ENCODE data around the gene LRIG2.
"Not testable (repeated sequence)": the region's sequence is repeated elsewhere in the genome, so short reads cannot be mapped to it uniquely, and the experiment has no call there.

The LRIG2 gene, protein sequence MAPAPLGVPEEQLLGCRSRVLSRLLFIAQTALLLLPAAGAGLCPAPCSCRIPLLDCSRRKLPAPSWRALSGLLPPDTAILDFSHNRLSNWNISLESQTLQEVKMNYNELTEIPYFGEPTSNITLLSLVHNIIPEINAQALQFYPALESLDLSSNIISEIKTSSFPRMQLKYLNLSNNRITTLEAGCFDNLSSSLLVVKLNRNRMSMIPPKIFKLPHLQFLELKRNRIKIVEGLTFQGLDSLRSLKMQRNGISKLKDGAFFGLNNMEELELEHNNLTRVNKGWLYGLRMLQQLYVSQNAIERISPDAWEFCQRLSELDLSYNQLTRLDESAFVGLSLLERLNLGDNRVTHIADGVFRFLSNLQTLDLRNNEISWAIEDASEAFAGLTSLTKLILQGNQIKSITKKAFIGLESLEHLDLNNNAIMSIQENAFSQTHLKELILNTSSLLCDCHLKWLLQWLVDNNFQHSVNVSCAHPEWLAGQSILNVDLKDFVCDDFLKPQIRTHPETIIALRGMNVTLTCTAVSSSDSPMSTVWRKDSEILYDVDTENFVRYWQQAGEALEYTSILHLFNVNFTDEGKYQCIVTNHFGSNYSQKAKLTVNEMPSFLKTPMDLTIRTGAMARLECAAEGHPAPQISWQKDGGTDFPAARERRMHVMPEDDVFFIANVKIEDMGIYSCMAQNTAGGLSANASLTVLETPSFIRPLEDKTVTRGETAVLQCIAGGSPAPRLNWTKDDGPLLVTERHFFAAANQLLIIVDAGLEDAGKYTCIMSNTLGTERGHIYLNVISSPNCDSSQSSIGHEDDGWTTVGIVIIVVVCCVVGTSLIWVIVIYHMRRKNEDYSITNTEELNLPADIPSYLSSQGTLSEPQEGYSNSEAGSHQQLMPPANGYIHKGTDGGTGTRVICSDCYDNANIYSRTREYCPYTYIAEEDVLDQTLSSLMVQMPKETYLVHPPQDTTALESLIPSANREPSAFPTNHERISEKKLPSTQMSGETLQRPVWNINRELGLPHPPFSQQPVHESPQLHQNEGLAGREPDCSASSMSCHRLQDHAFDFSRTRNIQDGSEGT
- total RNA-seq, result 11.7 to 42.6 (median 24.3) reads per million in 18 experiments

DNA sequence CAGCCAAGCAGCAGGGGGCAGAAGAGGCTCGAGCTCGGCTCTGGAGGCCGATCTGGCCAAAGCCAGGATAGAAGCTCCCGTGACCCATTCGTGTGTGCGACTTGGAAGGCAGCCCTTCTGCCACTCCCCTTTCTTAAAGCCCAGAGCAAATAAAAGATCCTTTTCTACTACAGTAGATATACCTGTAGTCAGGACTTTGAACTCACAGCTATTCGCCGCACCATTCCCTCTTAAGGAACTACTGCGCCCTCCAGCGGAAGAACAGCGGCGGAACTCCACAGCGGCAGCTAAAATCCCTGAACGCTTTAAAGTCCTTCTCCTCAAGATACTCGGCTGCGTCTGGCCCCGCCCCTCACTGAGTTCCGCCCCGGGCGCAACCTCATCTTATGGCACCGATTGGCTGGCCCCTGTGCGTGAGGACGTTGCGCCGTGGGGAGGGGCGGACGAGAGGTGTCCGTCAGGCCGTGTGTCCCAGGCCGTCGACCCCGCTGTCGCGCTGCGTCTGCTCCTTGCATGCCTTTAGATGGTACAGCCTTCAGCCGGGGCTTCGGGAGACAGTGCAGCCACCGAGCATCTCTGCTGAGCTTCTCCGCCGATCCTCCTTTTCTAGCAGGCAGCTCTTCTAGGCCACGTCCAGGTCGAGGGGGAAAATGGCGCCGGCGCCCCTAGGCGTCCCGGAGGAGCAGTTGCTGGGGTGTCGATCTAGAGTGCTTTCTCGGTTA lies at the start of gene LRIG2:
LRIG2 (plus strand) TSS at position 442 of the 722 bp plus-strand sequence; CDS start at position 651, 209 bp downstream.
- peak; percentile 99 for DNase-seq

DNA sequence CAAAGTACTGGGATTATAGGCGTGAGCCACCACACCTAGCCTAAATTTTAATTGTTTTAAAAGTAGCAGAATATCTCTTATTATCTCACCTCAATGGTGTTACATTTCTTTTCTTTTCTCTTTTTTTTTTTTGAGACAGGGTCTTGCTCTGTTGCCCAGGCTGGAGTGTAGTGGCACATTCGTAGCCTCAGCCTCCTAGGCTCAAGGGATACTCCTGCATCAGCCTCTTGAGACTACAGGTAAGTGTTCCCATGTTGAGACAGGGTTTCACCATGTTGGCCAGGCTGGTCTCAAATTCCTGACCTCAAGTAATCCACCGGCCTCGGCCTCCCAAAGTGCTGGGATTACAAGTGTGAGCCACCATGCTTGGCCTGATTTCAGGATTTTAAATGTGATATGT lies 49.7 kb upstream of the LRIG2 start:
- DNase-seq, result not testable (repeated sequence)

DNA sequence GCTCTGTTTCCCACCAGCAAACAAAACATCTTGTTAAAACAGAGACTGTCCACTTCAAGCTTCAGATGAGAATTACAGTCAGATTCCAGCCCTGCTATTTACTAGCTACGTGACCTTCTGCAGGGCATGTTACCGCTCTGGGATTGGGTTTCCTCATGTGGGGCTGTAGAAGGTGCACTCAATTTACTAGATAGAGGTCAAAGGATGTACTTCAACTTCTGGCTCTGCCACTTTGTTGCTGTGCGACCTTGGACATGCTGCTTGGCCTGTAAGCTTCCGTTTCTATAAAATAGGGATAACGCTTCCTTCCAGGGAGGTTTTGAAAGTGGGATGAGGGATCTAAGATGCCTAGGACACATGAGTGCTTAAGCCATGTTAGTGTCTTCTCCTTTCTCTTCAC lies 46.0 kb upstream of the LRIG2 start:
- no peak for DNase-seq

DNA sequence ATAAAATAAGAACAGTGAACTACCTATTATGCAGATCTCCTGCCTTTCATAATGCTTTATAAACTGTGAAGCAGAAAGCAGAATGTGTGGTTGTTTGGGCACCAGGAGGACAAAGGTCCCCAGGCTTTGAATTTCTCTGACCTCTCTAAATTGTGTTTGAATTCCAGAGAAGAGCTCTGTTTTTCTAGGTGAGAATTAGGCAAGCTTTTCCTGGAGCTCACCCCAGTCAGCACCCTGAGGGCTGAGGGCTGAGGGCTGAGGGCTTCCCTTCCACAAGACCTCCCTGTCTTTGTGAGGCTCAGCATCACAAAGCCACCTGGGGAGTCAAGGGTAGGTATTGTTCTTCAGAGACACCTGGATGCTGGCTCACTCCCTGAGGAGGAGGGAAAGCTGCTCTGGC lies 45.5 kb upstream of the LRIG2 start:
- DNase-seq, result no peak

DNA sequence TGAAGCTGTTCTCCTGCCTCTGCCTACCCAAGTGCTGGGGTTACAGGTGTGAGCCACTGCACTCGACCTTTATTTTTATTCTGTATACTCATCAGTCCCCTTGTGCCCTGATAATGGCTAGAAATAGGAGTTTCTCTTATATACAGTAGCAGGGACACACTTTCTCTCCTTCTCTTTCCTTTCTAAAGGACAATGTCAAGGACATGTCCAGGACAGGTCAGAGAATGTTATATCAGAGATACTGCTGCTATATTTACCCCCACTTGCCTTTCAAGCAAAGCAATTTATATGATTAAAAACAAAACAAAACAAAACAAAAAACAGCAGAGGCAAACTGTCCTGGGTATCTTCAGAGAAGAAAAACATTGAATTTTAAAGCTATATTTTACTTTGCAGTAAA lies 43.2 kb upstream of the LRIG2 start:
- no peak for DNase-seq

DNA sequence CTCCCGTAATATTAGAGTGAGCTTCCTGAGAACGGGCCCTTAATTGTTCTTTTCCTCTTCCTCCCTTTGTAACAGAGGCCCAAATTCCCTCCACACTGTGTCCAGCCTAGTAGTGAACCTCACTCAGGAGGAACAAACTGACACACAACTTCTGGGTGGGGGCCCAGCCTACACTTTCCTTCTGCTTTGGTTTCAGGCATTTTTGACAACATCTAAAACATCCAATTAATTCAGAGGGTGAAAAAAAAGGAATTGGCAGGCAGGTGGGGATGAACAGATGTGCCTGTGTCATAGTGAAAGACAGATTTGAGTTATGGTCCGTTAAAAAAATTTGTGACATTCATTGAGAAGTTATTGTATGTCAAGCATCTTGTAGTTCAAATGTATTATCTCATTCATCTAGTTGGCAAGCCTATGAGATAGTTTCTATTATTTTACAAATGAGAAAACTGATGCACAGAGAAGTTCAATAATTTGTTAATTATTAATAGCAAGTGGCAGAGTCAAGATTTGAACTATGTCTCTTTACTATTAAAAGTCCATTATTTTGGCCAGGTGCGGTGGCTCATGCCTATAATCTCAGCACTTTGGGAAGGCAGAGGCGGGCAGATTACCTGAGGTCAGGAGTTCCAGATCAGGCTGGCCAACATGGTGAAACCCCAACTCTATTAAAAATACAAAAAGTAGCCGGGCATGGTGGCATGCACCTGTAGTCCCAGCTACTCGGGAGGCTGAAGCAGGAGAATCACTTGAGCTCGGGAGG lies 41.6 kb upstream of the LRIG2 start:
- peak in 1 of 2 donors; percentile 7 for DNase-seq

DNA sequence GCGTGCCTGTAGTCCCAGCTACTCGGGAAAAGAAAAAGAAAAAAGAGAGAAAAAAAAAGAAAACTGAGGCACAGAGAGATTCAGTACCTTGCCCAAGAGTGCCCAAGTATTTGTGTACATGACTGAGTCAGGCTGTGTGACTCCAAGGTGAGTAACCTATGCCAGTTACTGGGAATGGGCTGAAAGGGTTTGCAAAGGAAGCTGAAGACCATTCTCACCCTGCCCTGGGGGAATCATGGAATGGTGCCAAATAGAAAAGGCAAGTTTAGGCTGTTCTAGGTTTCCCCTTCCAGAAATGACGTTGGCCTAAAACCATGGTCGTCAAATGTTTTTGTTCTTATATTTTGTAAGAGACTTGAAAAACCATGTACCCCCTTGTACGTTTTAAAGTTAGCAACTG lies 37.9 kb upstream of the LRIG2 start:
- no peak for DNase-seq

DNA sequence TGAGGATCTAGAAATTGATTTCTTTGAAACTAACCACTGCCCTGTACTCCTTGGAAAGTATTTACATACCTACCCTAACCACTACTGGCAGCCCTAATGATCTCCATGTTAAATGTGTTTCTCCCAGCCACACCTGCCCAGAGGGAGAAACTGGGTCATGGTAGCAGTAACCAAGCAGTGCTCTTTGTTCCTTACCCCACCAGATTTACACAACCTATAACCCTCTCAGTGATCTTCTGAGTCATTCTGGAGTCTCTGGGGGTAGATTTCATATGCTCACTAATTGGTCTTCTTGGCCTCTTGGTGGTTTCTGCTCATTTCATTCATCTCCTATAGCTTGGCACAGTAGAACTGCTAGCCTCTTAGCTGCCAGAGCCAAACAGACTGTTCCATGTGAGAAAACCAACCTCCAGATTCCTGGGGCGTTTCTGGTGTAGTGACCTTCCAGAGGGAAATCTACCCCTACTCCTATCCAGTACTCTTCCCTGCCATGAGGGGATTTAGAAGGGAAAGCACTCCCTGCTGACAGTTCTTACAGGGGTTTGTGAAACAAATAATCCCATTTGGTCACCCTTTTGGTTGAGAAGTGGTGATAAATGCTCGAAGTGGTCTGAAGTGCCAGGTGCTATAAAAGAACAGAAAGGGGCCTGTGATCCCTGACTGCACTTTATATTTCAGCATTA lies 36.2 kb upstream of the LRIG2 start:
- no peak for DNase-seq

DNA sequence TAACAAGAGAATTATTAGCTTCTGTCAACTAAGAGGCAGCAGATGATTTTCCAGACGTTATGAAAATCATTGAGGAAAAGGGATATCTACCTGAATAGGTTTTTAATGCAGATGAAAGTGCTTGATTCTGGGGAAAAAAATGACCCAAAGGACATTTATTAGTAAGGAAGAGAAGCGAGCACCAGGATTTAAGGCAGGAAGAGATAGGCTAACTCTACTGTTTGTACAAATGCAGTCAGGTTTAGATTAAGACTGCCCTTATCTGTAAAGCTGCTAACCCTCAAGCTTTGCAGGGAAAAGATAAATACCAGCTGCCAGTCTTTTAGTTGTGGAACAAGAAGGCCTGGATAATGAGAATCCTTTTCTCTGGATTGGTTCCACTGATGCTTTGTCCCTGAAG lies 33.0 kb upstream of the LRIG2 start:
- DNase-seq, result no peak

DNA sequence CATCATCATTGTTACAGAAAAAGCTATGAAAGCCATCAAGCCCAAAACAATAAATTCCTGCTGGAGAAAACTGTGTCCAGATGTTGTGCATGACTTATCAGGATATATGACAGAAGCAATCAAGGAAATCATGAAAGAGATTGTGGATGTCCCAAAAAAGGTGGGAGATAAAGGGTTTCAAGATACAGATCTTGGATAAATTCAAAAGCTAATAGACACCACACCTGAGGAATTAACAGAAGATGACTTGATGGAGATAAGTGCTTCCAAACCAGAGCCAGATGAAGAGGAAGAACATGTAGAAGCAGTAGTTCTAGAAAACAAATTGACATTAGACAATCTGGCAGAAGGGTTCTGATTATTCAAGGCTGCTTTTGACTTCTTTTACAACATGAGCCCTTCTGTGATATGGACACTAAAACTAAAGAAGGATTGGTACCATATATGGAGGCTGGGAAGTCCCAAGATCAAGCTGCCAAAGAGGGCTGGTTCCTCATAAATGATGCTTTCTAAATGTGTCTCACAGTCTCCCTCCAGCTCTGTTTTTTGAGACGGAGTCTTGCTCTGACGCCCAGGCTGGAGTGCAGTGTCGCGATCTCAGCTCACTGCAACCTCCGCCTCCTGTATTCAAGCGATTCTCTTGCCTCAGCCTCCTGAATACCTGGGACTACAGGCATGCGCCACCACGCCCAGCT lies 32.1 kb upstream of the LRIG2 start:
- DNase-seq, result no peak

DNA sequence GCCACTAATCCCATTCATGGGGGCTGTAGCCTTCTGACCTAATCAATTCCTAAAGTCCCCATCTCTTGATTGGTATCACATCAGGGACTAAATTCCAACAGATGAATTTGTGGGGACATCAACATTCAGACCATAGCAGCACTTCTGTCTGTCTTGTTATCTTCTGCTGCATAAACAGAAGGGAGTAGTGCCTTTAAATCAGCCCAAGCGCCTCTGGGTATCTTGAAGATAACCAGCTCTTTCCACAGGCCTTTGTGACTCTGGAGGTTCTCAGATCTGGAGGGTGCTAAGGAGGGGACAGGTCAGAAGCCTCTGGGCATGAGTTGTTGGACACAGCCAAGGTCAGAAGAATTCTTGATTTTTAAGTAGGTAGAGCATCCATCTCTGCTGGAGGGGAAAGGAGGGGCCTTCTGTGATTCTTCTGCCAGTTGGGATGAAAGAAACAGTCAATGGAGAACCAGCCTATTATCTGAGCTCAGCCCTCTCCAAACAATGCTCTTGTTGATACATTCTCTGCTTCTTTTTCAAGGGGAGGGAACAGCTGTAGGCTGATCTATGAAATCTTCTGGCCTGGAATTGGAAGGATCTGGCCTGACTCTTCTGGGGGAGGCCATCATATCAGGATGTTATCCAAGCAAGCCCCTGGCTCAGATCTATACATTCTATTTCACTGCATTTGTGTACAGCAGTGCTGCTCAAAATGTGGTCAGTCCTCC lies 31.3 kb upstream of the LRIG2 start:
- no peak for DNase-seq

DNA sequence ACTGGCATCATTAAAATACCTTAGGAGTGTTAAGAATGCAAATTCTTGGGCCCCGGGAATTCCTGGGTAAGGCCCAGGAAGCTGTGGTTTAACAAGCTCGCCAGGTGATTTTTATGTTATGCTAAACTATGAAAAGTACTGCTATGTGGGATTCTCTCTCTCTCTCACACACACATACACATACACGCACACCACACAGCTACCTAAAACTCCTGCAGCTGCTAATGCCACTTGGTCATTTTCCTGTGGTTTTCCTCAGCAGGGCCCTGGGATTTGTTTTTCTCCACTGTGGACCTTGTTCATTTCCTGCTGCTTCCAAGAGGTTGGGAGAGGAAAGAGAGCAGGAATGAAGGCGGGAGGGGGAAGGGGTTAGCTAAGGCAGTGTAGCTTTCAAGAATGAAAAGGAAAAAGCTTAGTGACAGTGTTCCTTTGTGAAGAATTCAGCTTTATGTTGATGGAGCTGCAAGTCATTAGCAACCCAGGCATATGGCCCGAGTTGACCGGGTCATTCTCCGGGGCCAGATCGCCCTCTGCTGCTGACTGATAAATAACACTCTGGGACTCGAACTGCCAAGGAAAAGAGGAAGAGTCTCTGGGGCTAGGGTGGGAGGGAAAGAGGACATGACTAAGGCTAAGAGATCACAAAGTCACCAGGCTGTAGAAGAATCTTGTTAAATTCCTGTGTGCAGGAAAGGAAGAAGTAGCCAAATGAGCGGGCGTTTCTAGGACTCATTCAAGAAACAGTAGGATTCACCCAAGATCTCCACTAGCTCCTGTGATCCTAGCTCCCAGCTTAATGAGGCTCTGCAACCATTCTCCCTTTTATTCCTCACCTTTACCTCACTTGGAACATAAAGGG lies 30.5 kb upstream of the LRIG2 start:
- DNase-seq, result peak; percentile 92 to 93

DNA sequence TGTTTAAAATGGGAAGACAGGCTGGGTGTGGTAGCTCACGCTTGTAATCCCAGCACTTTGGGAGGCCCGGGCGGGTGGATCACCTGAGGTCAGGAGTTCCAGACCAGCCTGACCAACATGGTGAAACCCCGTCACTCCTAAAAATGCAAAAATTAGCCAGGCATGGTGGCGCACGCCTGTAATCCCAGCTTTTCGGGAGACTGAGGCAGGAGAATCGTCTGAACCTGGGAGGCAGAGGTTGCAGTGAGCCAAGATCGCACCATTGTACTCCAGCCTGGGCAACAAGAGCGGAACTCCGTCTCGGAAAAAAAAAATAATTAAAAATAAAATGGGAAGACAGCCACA lies 29.9 kb upstream of the LRIG2 start:
- not testable (repeated sequence) for DNase-seq

DNA sequence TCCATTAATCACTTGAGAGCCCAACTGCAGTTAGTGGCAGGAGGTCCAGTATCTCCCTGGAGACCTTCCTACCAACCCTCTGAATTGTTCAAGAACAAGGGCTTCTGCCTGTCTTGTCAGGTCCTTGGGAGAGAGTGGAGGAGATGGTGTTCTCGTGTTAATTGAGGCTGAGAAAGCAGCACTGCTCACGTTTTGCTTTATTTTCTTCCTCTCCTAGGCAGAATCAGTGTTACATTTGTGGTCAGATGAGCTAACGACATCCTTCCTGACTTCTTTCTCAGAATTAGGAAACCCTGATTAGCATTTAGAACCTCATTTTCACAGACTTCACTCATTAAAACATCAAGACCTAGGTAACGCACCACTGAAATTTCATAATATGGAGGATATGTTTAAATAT lies 26.4 kb upstream of the LRIG2 start:
- peak; percentile 66 to 78 for DNase-seq

DNA sequence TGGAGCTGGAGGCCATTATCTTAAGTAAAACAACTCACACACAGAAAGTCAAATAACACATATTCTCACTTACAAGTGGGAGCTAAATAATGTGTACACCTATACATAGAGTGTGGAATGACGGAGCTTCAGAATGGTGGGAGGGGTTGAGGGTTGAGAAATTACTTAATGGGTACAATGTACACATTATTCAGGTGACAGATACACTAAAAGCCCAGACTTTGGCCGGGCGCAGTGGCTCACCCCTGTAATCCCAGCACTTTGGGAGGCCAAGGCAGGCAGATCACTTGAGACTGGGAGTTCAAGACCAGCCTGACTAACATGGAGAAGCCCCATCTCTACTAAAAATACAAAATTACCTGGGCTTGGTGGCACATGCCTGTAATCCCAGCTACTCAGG lies 24.9 kb upstream of the LRIG2 start:
- no peak for DNase-seq

DNA sequence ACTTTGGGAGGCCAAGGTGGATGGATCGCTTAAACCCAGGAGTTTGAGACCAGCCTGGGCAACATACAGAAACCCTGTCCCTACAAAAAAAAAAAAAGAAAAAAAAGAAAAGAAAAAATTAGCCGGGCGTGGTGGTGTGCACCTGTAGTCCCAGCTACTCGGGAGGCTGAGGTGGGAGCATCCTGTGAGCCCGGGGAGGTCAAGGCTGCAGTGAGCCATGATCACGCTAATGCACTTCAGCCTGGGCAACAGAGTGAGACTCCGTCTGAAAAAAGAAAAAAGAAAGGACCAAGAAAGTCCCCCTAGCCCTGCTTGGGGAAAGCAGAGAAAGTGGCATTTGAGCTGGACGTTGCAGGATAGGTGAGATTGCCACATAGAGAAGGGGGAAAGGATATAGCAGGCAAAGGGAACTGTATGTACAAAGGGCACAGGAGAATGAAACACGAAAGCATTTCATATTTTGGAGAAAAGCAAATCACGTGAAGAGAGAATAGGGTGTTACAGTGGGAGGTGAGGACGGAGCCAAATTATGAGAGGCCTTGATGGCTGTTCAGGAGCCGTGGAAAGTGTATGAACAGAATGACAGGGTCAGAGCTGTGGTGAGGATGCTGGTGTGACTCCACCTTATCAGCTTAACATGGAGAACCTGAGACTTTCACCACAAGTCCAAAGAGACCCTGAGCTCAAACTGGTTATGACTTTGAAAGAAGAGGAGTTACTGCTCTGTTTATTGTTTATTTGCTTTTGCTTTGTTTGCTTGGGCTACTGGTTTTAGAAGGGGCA lies 19.5 kb upstream of the LRIG2 start:
- DNase-seq, result no peak

DNA sequence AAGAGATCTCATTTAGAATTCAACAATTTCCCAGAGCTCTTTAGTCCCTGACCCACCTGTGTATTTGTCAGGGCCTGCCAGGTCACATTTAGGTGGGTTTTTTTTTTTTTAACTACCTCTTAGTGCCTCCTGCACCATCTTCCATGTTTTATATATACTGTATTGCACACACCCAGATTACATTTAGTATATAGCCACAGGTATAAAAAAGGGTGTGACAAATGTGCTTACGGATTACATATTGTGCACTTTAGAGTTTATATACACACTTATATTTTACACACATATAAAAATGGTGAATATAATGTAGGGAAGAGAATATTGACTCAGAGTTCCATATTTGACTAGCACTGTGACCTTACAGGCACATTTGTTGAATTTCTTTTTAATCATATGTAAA lies 17.4 kb upstream of the LRIG2 start:
- DNase-seq, result no peak

DNA sequence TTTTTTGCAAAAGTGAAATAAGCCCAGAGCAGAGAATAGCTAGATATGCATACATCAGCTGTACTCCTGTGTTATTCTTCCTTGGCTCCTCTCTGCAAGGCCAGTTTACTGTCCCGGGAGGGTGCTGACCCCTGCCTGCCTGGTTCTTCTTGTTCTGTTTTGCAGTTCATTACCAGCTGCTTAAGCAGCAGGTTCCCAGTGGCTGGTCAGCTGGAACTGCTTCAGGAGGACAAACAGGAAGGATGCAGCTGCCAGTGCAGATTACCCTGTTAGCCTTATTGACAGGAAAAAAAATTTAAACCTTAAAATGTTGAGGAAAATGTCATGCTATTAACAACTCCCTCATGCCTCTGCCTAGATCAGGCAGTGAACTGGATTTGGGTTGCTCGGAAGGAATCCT lies 16.0 kb upstream of the LRIG2 start:
- DNase-seq, result peak in 1 of 2 donors; percentile 11

Measured in inflammatory macrophage (primary cell).